Stomach (tissue), 9 donors: ENCODE data around the gene GTPBP4. TPM values are rescaled to one million over a fixed set of nuclear protein-coding genes. Genes with fewer than 3 reads are reported as not detected.

Experiments
- DNase-seq, 2 donors: peaks; one replicate each; pipeline versions ENCODE4 v3.0.0 to v3.0.0-alpha.2; 2013 to 2019
- H3K27ac ChIP-seq, 5 donors: fragments of 200-600 bp in 4 of 5; sonication (generic) in 4 of 5; one replicate each; pipeline ENCODE4 v1.5.1; 2013 to 2019; ENCODE audit warnings: mild to moderate bottlenecking in 1 of 5, moderate library complexity in 1 of 5
- H3K27me3 ChIP-seq, 3 donors: fragments of 200-600 bp; sonication (generic); one replicate each; pipeline ENCODE4 v1.5.1; 2017 to 2019; ENCODE audit warnings: mixed run types in 1 of 3
- H3K36me3 ChIP-seq, 4 donors: fragments of 200-600 bp; sonication (generic); 1 replicate in 3 of 4; 2 replicates in 1 of 4; pipeline ENCODE4 v1.5.1; 2016 to 2019
- H3K4me1 ChIP-seq, 4 donors: fragments of 200-600 bp; sonication (generic); one replicate each; pipeline ENCODE4 v1.5.1; 2016 to 2019
- H3K4me3 ChIP-seq, 4 donors: fragments of 200-600 bp; sonication (generic) in 3 of 4; one replicate each; pipeline ENCODE4 v1.5.1; 2016 to 2019; ENCODE audit warnings: mild to moderate bottlenecking in 1 of 4
- H3K9me3 ChIP-seq, 4 donors: fragments of 200-600 bp; sonication (generic); one replicate each; pipeline ENCODE4 v1.5.1; 2016 to 2019
- CTCF ChIP-seq, 7 experiments: fragments of 450-650 bp in 4 of 7; fragments of 200-600 bp in 3 of 7; sonication (generic) in 3 of 7; IDR thresholded peaks; one replicate each; pipeline ENCODE4 v1.5.1; 2016 to 2019; ENCODE audit warnings: antibody characterized with exemption in 7 of 7, control low read depth in 2 of 7, mild to moderate bottlenecking in 1 of 7
- EP300 ChIP-seq: sonication (generic); formaldehyde crosslinking; IDR thresholded peaks from one replicate; pipeline ENCODE4 v1.6.1; 2017; ENCODE audit warnings: antibody characterized with exemption
- POLR2A ChIP-seq, 4 donors: fragments of 450-650 bp; IDR thresholded peaks; one replicate each; pipeline ENCODE4 v1.6.1; 2016; ENCODE audit warnings: antibody characterized with exemption in 4 of 4, control low read depth in 2 of 4, mild to moderate bottlenecking in 1 of 4, moderate library complexity in 1 of 4
- POLR2AphosphoS5 ChIP-seq, 3 donors: sonication (generic); formaldehyde crosslinking; IDR thresholded peaks; one replicate each; pipeline ENCODE4 v1.6.1; 2016; ENCODE audit warnings: antibody characterized with exemption in 3 of 3
- WGBS, 5 donors: extraction: QIAGEN DNeasy Blood & Tissue Kit in 3 of 5; methylation state at CpG; one replicate each; pipeline versions ENCODE4 v1.1.5 to v1.1.7; 2013 to 2018; 5-methylcytosine and 5-hydroxymethylcytosine counted together
- intact Hi-C: fragments of 100-400 bp; cut with DNase I; formaldehyde crosslinking; loops from one replicate; pipeline ENCODE4 v1.15.1; 2023; ENCODE audit warnings: low total_unique reads
- polyA plus RNA-seq, 3 donors: library from polyadenylated mRNA; stranded (reverse); fragments of 200-250 nt; gene quantifications; one replicate each; pipeline ENCODE4 v1.2.3, GENCODE V29; 2013
- total RNA-seq, 5 donors: library from RNA; depleted of rRNA; stranded (reverse); fragments of >200 nt; gene quantifications; one replicate each; pipeline versions ENCODE4 v1.1.0 to v1.2.3, GENCODE V29; 2014 to 2016
- donor health status: healthy with polysubstance abuse.
- donor health status: Bipolar disorder and iron deficiency.
- donor health status: healthy.

The GTPBP4 gene
- total and polyA plus RNA-seq, 8 donors = 8.8 to 61.7 (median 16.8) TPM

- no peak overlapping the region for H3K27ac ChIP-seq
- no peaks in the 10 kb centered on the region for H3K36me3 ChIP-seq
- 94 to 100% (median 96%) methylated on average over 7 to 9 of the region's 9 CpGs for WGBS, 5 donors
- DNase-seq = no peak
- no peak for TF ChIP-seq POLR2AphosphoS5 (IDR thresholded peaks at IDR 0.05)
- no peak for TF ChIP-seq EP300
- no peak for TF ChIP-seq POLR2A (IDR thresholded peaks at IDR 0.05)
- no peak for TF ChIP-seq CTCF (IDR thresholded peaks at IDR 0.05)
- H3K27me3 ChIP-seq = no peaks in the 10 kb centered on the region
- H3K4me3 ChIP-seq = no peak overlapping the region
- no peaks in the 10 kb centered on the region for H3K9me3 ChIP-seq
- intact Hi-C loops = no loop called here
- H3K4me1 ChIP-seq = peaks cover 0 to 8% (median 2%) of the 10 kb centered on the region in 4 donors
Measured at GRCh38 chr10:958106-958505, 30.1 kb upstream of the GTPBP4 start.

GRCh38 chr10:958856-959255 is 29.4 kb upstream of the GTPBP4 start:
- intact Hi-C loops = no loop called here
- no peak overlapping the region for H3K4me3 ChIP-seq
- no peak for TF ChIP-seq CTCF (IDR thresholded peaks at IDR 0.05)
- no peak for TF ChIP-seq EP300
- no peak for TF ChIP-seq POLR2AphosphoS5 (IDR thresholded peaks at IDR 0.05)
- no peak for TF ChIP-seq POLR2A (IDR thresholded peaks at IDR 0.05)
- DNase-seq = no peak
- WGBS, 5 donors = 88 to 99% (median 97%) methylated on average over 5 to 6 of the region's 6 CpGs
- H3K9me3 ChIP-seq = no peaks in the 10 kb centered on the region
- H3K27me3 ChIP-seq = no peaks in the 10 kb centered on the region
- H3K4me1 ChIP-seq = peaks cover 0 to 8% (median 2%) of the 10 kb centered on the region in 4 donors
- no peak overlapping the region for H3K27ac ChIP-seq
- no peaks in the 10 kb centered on the region for H3K36me3 ChIP-seq

GRCh38 chr10:962342-962741 is 25.9 kb upstream of the GTPBP4 start:
- WGBS, 5 donors = 83 to 93% (median 88%) methylated on average over 3 of the region's 3 CpGs
- intact Hi-C loops = no loop called here
- Histone ChIP-seq H3K27me3 (no peaks in the 10 kb centered on the region), H3K9me3 (no peaks in the 10 kb centered on the region), H3K4me3 (no peak overlapping the region), H3K36me3 (no peaks in the 10 kb centered on the region), H3K27ac (no peak overlapping the region), H3K4me1 (no peaks in the 10 kb centered on the region)
- no peak for DNase-seq
- TF ChIP-seq POLR2A (IDR thresholded peaks at IDR 0.05) = no peak

GRCh38 chr10:963186-963585 is 25.0 kb upstream of the GTPBP4 start:
- no peaks in the 10 kb centered on the region for H3K27me3 ChIP-seq
- WGBS, 5 donors = 79 to 92% (median 86%) methylated on average over 5 of the region's 5 CpGs
- no peaks in the 10 kb centered on the region for H3K36me3 ChIP-seq
- DNase-seq = no peak
- H3K9me3 ChIP-seq = no peaks in the 10 kb centered on the region
- H3K4me1 ChIP-seq = no peaks in the 10 kb centered on the region
- TF ChIP-seq POLR2AphosphoS5 (IDR thresholded peaks at IDR 0.05) = no peak
- intact Hi-C loops = no loop called here
- no peak overlapping the region for H3K4me3 ChIP-seq
- H3K27ac ChIP-seq = no peak overlapping the region

GRCh38 chr10:963655-964054 is 24.6 kb upstream of the GTPBP4 start:
- DNase-seq = no peak
- 89 to 94% (median 93%) methylated on average over 4 of the region's 4 CpGs for WGBS, 5 donors
- Histone ChIP-seq H3K36me3 (no peaks in the 10 kb centered on the region), H3K27ac (no peak overlapping the region), H3K4me1 (no peaks in the 10 kb centered on the region), H3K4me3 (no peak overlapping the region), H3K27me3 (no peaks in the 10 kb centered on the region), H3K9me3 (no peaks in the 10 kb centered on the region)
- TF ChIP-seq CTCF (IDR thresholded peaks at IDR 0.05) = no peak
- TF ChIP-seq EP300 = no peak
- TF ChIP-seq POLR2AphosphoS5 (IDR thresholded peaks at IDR 0.05) = no peak
- TF ChIP-seq POLR2A (IDR thresholded peaks at IDR 0.05) = no peak
- intact Hi-C loops = no loop called here
